Body of pancreas (tissue), 4 donors: ENCODE results near the gene APRT.

Experiments
- POLR2A ChIP-seq, 3 donors: fragments of 450-650 bp; IDR thresholded peaks; one replicate each; pipeline ENCODE4 v1.6.1; 2016; ENCODE audit warnings: antibody characterized with exemption in 3 of 3, mild to moderate bottlenecking in 2 of 3
- TF ChIP-seq, protein P1 (sequence below), 7 experiments: fragments of 450-650 bp in 4 of 7; fragments of 200-600 bp in 3 of 7; sonication (generic) in 3 of 7; IDR thresholded peaks; one replicate each; pipeline ENCODE4 v1.5.1; 2016 to 2019; ENCODE audit warnings: antibody characterized with exemption in 7 of 7

GRCh38 chr16:88809676-88810165, 2.0 kb downstream of the APRT start:
- no peak for TF ChIP-seq POLR2A (IDR thresholded peaks at IDR 0.05)
- TF ChIP-seq, protein P1, sequence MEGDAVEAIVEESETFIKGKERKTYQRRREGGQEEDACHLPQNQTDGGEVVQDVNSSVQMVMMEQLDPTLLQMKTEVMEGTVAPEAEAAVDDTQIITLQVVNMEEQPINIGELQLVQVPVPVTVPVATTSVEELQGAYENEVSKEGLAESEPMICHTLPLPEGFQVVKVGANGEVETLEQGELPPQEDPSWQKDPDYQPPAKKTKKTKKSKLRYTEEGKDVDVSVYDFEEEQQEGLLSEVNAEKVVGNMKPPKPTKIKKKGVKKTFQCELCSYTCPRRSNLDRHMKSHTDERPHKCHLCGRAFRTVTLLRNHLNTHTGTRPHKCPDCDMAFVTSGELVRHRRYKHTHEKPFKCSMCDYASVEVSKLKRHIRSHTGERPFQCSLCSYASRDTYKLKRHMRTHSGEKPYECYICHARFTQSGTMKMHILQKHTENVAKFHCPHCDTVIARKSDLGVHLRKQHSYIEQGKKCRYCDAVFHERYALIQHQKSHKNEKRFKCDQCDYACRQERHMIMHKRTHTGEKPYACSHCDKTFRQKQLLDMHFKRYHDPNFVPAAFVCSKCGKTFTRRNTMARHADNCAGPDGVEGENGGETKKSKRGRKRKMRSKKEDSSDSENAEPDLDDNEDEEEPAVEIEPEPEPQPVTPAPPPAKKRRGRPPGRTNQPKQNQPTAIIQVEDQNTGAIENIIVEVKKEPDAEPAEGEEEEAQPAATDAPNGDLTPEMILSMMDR (IDR thresholded peaks at IDR 0.05) = no peak
